Endothelial cell of umbilical vein (primary cell): ENCODE results near the gene DDI1. TPM values are rescaled to one million over a fixed set of nuclear protein-coding genes. Genes with fewer than 3 reads are reported as not detected.

ENCODE experiments used
- BruUV-seq: library from RNA; stranded (reverse); fragments of 400-500 nt; replicated peaks from 2 replicates; lab custom pipeline; 2021; lab: Mats Ljungman, UMichigan
- CTCF ChIA-PET: fragments of 300-600, 350-600 bp; sonication (Branson Sonifier 250); formaldehyde crosslinking; loops from one replicate; lab custom pipeline; 2021; ENCODE audit warnings: antibody characterized with exemption, inconsistent platforms; lab: Charles Lee
- POLR2A ChIA-PET: fragments of 300-600, 350-600 bp; sonication (Branson Sonifier 250); formaldehyde crosslinking; loops from one replicate; lab custom pipeline; 2021; ENCODE audit warnings: antibody characterized with exemption, inconsistent platforms; lab: Charles Lee
- DNase-seq: peaks from one replicate; pipeline ENCODE4 v3.0.0-alpha.2; 2011; ENCODE audit warnings: low read depth, low spot score
- FAIRE-seq: peaks from 2 replicates; lab custom pipeline; 2011; peaks lifted over from hg19 to GRCh38; lab: Jason Lieb, UNC
- H2AFZ ChIP-seq: 2 replicates; pipeline ENCODE4 v1.6.0; 2012; ENCODE audit warnings: low read depth, low read length, control low read depth, inconsistent platforms
- H3K27ac ChIP-seq: 2 replicates; pipeline ENCODE4 v1.5.1; 2011; ENCODE audit warnings: low read depth, mild to moderate bottlenecking, control low read depth, low read length, moderate library complexity; ENCODE audit not compliant: insufficient read depth
- H3K27me3 ChIP-seq, 2 experiments: 2 replicates each; pipeline versions ENCODE4 v1.6.0 to v1.6.1; 2011; ENCODE audit warnings: low read length in 2 of 2, mixed read lengths in 1 of 2; ENCODE audit not compliant: control insufficient read depth in 2 of 2, insufficient read depth in 2 of 2
- H3K36me3 ChIP-seq, 2 experiments: 2 replicates in 1 of 2; 3 replicates in 1 of 2; pipeline ENCODE4 v1.5.1; 2011; ENCODE audit warnings: low read length in 2 of 2, mild to moderate bottlenecking in 1 of 2, moderate library complexity in 1 of 2; ENCODE audit not compliant: control insufficient read depth in 2 of 2, insufficient read depth in 2 of 2; ENCODE audit errors: extremely low read depth in 1 of 2
- H3K4me1 ChIP-seq: 3 replicates; pipeline ENCODE4 v1.5.1; 2011; ENCODE audit warnings: mild to moderate bottlenecking, low read length; ENCODE audit not compliant: control insufficient read depth, insufficient read depth; ENCODE audit errors: extremely low read depth
- H3K4me2 ChIP-seq: 2 replicates; pipeline ENCODE4 v1.6.1; 2011; ENCODE audit warnings: low read length, control low read depth, mixed read lengths; ENCODE audit not compliant: insufficient read depth
- H3K4me3 ChIP-seq, 3 experiments: fragments of 200-600 bp in 1 of 3; sonication (generic), shearing (Covaris generic) in 1 of 3; replicated peaks in 1 of 3; 2 replicates each; pipeline ENCODE4 v1.5.1; 2011 to 2016; ENCODE audit warnings: control low read depth in 3 of 3, low read length in 3 of 3, mild to moderate bottlenecking in 2 of 3, inconsistent platforms in 1 of 3, low read depth in 1 of 3, moderate library complexity in 1 of 3; ENCODE audit not compliant: insufficient read depth in 1 of 3
- H3K79me2 ChIP-seq: 2 replicates; pipeline ENCODE4 v1.6.0; 2012; ENCODE audit warnings: low read length, inconsistent platforms; ENCODE audit not compliant: control insufficient read depth, insufficient read depth
- H3K9ac ChIP-seq: replicated peaks from 2 replicates; pipeline ENCODE3; 2011; ENCODE audit warnings: low read length, control low read depth; ENCODE audit not compliant: insufficient read depth; ENCODE audit errors: extremely low read depth
- H3K9me1 ChIP-seq: replicated peaks from 3 replicates; pipeline ENCODE4 v1.6.0; 2011; ENCODE audit warnings: mild to moderate bottlenecking, low read length; ENCODE audit not compliant: control insufficient read depth, insufficient read depth; ENCODE audit errors: extremely low read depth
- H3K9me3 ChIP-seq: replicated peaks from 2 replicates; pipeline ENCODE4 v1.5.1; 2012; ENCODE audit warnings: low read length, inconsistent platforms; ENCODE audit not compliant: control insufficient read depth, insufficient read depth
- H4K20me1 ChIP-seq: replicated peaks from 2 replicates; pipeline ENCODE3; 2011; ENCODE audit warnings: mild to moderate bottlenecking, low read length; ENCODE audit not compliant: control insufficient read depth, insufficient read depth; ENCODE audit errors: extremely low read depth
- CTCF ChIP-seq, 2 donors: IDR thresholded peaks; 1 replicate in 1 of 2; 2 replicates in 1 of 2; pipeline ENCODE4 v1.5.1; 2011; ENCODE audit warnings: low read length in 2 of 2, mild to moderate bottlenecking in 2 of 2, moderate library complexity in 2 of 2, control low read depth in 1 of 2, inconsistent platforms in 1 of 2, low read depth in 1 of 2; ENCODE audit not compliant: insufficient read depth in 1 of 2; ENCODE audit errors: extremely low read depth in 1 of 2
- EZH2 ChIP-seq: IDR thresholded peaks from 2 replicates; pipeline ENCODE4 v1.6.1; 2012; ENCODE audit warnings: borderline replicate concordance, low read depth, mild to moderate bottlenecking, moderate library complexity, low read length, inconsistent platforms; ENCODE audit not compliant: severe bottlenecking
- FOS ChIP-seq: IDR thresholded peaks from 2 replicates; pipeline ENCODE4 v1.6.1; 2011; ENCODE audit warnings: mild to moderate bottlenecking, low read length, moderate library complexity, borderline replicate concordance; ENCODE audit not compliant: insufficient read depth
- GATA2 ChIP-seq: IDR thresholded peaks from 2 replicates; pipeline ENCODE4 v1.7.0; 2011; ENCODE audit warnings: low read depth, mild to moderate bottlenecking, moderate library complexity, mixed read lengths, low read length; ENCODE audit not compliant: insufficient read length, insufficient read depth
- JUN ChIP-seq: IDR thresholded peaks from 2 replicates; pipeline ENCODE4 v1.6.1; 2011; ENCODE audit warnings: borderline replicate concordance, low read depth; ENCODE audit not compliant: insufficient read length, insufficient read depth
- MAX ChIP-seq: IDR thresholded peaks from 2 replicates; pipeline ENCODE4 v1.6.1; 2011; ENCODE audit not compliant: insufficient read depth, insufficient read length
- MYC ChIP-seq: IDR thresholded peaks from one replicate; pipeline ENCODE4 v1.6.1; 2011; ENCODE audit warnings: mild to moderate bottlenecking, low read depth, low read length
- POLR2A ChIP-seq: IDR thresholded peaks from 2 replicates; pipeline ENCODE4 v1.6.1; 2012; ENCODE audit warnings: low read depth, mild to moderate bottlenecking, control low read depth, low read length
- POLR2AphosphoS5 ChIP-seq: IDR thresholded peaks from 2 replicates; pipeline ENCODE4 v1.6.1; 2012; ENCODE audit warnings: low read depth, mild to moderate bottlenecking, control low read depth, low read length, moderate library complexity; ENCODE audit not compliant: insufficient read depth
- dilution Hi-C: fragments of 300-500 bp; cut with MboI; formaldehyde crosslinking; loops from one replicate; pipeline ENCODE4 v1.15.0; 2019; ENCODE audit warnings: low sequenced_read_pairs; ENCODE audit not compliant: extremely low pct_ligation_motif_present
- intact Hi-C: fragments of 100-400 bp; cut with micrococcal nuclease; formaldehyde crosslinking; loops from one replicate; pipeline ENCODE4 v1.10.0; 2022
- polyA plus RNA-seq, 4 experiments: library from polyadenylated mRNA; depleted of rRNA in 3 of 4; stranded (reverse) in 3 of 4; unstranded in 1 of 4; fragments of >200 nt; gene quantifications; 2 replicates each; pipeline versions ENCODE4 v1.2.1 to v1.2.3, GENCODE V29; 2011 to 2012; ENCODE audit warnings: missing spikeins in 1 of 4
- total RNA-seq: library from RNA; stranded (reverse); gene quantifications from 2 replicates; pipeline ENCODE4 v1.2.3, GENCODE V29; 2021

The DDI1 gene
- total and polyA plus RNA-seq, 2 donors (not counting 3 experiments of a cell fraction or from before 2014, with no cell fraction given): not detected

GRCh38 chr11:104078995-104079394 is 42.6 kb downstream of the DDI1 start:
- Histone ChIP-seq H2AFZ (no peak overlapping the region), H3K4me3 (no peak overlapping the region), H3K9me1 (no peaks in the 10 kb centered on the region), H3K9me3 (no peaks in the 10 kb centered on the region), H3K27me3 (no peaks in the 10 kb centered on the region), H3K4me2 (no peak overlapping the region), H3K4me1 (no peaks in the 10 kb centered on the region), H3K9ac (no peak overlapping the region), H3K36me3 (no peaks in the 10 kb centered on the region), H4K20me1 (no peaks in the 10 kb centered on the region), H3K79me2 (no peaks in the 10 kb centered on the region), H3K27ac (no peak overlapping the region)
- ChIA-PET POLR2A (no interaction called here), CTCF (no interaction called here)
- FAIRE-seq (no peak), DNase-seq (no peak)
- dilution Hi-C loops (no loop called here), intact Hi-C loops (no loop called here)
- BruUV-seq: no TSS peak
- TF ChIP-seq MAX (no peak), EZH2 (no peak), CTCF (IDR thresholded peaks at IDR 0.05; ENCODE audit: extremely low read depth in 1 of 2, insufficient read depth in 1 of 2, low read depth in 1 of 2, low read length in 2 of 2) (no peak), FOS (no peak)

GRCh38 chr11:104086621-104087020 is 50.2 kb downstream of the DDI1 start:
- dilution Hi-C loops (no loop called here), intact Hi-C loops (no loop called here)
- no peaks in the 10 kb centered on the region for H3K9me1 ChIP-seq
- no peaks in the 10 kb centered on the region for H4K20me1 ChIP-seq
- FAIRE-seq (no peak), DNase-seq (no peak)
- TF ChIP-seq FOS (no peak), CTCF (IDR thresholded peaks at IDR 0.05; ENCODE audit: extremely low read depth in 1 of 2, insufficient read depth in 1 of 2, low read depth in 1 of 2, low read length in 2 of 2) (no peak), EZH2 (no peak), GATA2 (no peak), JUN (no peak), POLR2AphosphoS5 (no peak), MAX (no peak), MYC (no peak), POLR2A (no peak)
- H3K36me3 ChIP-seq: no peaks in the 10 kb centered on the region
- H2AFZ ChIP-seq: no peak overlapping the region
- BruUV-seq: no TSS peak
- H3K4me1 ChIP-seq: no peaks in the 10 kb centered on the region
- H3K27ac ChIP-seq: no peak overlapping the region
- no peak overlapping the region for H3K4me3 ChIP-seq
- ChIA-PET POLR2A (no interaction called here), CTCF (interaction anchor here (0.9 kb wide), 1 partner anchor 404 kb away, joined by 3 read pairs; no protein-coding TSS in a partner anchor)
- no peaks in the 10 kb centered on the region for H3K27me3 ChIP-seq
- no peaks in the 10 kb centered on the region for H3K79me2 ChIP-seq
- H3K9ac ChIP-seq: no peak overlapping the region
- H3K4me2 ChIP-seq: no peak overlapping the region
- H3K9me3 ChIP-seq: no peaks in the 10 kb centered on the region
